NOMO-1 treated with dmso at 0.1 percent for 144 hours (cell line): ENCODE results near the gene DNAAF1.
"Not testable (repeated sequence)": the region's sequence is repeated elsewhere in the genome, so short reads cannot be mapped to it uniquely, and the experiment has no call there.

ENCODE experiments used
- DNase-seq: peaks from one replicate; lab custom pipeline; 2025; ENCODE audit not compliant: unreplicated experiment; lab: John Stamatoyannopoulos, UW

DNAAF1 gene

DNA sequence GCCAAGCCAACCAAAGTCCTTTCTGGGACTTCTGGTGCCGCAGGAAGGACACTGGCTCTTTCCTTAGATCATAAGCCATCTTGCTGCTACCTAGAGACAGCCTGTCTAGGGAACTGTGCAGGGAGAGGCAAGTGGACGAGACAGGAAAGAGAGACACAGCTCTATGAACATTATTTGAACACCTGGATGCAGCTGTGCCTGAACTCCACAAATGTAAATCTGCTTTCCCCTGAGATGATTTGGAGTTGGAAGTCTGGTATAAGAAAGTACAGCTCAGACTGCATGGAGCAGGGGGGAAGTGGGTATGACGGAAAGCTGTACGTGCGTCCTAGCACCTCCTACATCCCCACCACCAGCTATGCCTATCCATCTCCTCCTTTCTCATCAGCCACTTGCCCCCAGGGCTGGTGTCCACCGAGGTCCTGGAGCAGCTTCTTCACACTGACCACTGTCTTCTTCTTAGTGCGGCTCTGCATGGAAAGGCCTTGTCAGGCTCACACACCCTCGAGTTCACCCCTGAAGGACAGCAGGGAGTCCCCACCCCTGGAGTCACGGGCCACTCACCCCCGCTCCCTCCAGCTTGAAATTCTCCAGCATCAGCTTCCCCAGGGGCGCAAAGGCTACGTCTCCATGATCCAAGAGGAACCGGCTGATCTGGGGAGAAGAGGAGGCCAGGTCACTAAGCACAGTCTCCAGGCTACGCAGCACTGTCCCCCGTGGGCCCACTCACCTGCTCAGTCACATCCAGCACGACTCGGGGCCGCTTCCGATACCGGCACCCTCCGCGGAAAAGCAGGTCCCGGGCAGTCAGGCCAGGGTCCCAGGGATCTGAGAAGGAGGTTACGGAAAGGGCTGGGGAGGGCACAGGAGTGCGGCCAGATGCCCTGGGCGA lies 37.8 kb downstream of the DNAAF1 start:
- DNase-seq, result no peak

DNA sequence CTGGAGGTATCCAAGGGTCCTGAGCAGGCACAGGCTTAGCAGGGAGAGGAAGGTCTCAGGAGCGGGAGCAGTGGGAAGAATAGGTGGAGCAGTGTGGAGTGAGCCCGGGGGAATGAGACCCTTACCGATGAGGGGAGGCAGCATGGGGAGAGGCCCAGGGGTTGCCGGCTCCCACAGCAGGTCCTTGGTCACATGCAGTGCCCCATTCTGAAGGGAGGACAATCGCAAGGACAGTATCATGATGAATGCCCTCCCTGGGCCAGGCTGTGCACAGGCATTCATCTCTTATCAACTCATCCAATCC lies 38.4 kb downstream of the DNAAF1 start:
- no peak for DNase-seq

GRCh38 chr16:84183911-84184591 lies 38.9 kb downstream of the DNAAF1 start:
- no peak for DNase-seq

- no peak for DNase-seq
These were observed 39.7 kb downstream of the DNAAF1 start for GRCh38 chr16:84184775-84185174.

DNA sequence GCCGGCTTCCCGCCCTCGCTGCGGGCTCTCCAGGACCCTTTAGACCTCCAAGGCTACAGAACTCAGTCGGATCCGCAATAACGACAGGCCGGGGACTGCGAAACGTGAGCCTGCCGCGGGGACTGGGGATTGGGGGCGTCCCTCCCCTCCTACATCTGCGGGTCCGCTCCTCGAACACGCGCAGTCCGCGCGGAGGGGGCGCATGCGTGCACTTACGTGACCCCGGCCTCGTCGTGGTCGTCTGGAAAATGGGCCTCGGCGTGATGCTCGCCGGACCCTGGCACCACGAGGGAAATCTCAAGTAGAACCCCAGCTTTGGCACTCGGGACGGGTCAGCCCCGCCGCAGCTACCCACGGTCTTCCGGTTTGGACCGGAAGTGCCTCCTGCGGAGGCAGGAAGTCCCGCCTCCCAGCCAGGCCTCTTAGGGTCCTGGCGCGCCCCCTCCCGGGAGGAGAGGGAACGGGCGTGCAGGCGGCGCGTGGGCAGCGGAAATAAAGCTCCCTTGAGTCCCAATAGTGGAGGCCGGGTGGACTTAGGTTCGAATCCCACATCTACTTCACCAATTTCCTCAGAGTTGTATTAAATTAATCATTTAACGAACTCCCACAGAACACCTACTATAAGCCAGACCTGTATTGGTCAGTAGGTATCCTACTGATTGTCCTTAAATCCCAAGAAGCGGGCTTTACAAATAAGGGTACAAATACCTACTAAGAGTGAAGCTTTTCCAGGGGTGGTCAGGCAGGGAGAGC lies 41.8 kb downstream of the DNAAF1 start, which contains the start of gene TAF1C:
TSS of gene TAF1C (minus strand) at position 373 of the 753 bp plus-strand sequence. CDS start 2,069 bp downstream, outside the sequence.
- DNase-seq, result peak; percentile 81

DNA sequence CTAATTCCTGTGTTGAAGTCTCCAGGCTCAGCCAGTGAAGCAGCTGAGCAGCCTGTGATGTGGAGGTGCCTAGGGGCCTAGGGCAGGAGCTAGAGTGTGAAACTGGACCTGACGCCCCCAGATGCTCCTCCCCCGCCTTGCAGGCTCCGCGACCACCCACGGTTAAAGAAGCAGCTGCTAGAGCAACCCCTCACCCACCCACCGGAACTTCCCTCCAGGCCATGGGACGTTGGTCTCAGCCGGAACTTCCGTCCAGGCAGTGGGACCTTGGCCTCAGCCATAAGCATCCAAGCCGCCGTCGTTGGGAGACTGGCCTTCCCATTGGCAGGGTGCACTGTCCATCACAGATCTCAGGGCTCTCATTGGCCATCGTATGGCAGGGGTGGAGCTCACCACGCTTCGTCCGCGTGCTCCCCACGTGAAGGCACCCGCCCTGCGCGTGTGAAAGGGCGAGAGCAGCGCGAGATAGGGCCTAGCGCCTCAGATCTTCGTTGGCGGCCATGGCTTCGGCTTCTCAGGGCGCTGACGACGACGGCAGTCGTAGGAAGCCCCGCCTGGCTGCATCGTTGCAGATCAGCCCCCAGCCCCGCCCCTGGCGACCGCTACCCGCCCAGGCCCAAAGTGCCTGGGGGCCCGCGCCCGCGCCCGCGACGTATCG lies 45.8 kb downstream of the DNAAF1 start, which contains the start of gene ADAD2:
TSS of gene ADAD2 (plus strand) at position 427 of the 658 bp plus-strand sequence. CDS start at position 501, 74 bp downstream.
- no peak for DNase-seq

- DNase-seq, result no peak
These were observed 46.4 kb downstream of the DNAAF1 start for GRCh38 chr16:84191466-84191865.

GRCh38 chr16:84193480-84193879 lies 48.4 kb downstream of the DNAAF1 start:
- no peak for DNase-seq

GRCh38 chr16:84194018-84194417 lies 48.9 kb downstream of the DNAAF1 start:
- no peak for DNase-seq

DNA sequence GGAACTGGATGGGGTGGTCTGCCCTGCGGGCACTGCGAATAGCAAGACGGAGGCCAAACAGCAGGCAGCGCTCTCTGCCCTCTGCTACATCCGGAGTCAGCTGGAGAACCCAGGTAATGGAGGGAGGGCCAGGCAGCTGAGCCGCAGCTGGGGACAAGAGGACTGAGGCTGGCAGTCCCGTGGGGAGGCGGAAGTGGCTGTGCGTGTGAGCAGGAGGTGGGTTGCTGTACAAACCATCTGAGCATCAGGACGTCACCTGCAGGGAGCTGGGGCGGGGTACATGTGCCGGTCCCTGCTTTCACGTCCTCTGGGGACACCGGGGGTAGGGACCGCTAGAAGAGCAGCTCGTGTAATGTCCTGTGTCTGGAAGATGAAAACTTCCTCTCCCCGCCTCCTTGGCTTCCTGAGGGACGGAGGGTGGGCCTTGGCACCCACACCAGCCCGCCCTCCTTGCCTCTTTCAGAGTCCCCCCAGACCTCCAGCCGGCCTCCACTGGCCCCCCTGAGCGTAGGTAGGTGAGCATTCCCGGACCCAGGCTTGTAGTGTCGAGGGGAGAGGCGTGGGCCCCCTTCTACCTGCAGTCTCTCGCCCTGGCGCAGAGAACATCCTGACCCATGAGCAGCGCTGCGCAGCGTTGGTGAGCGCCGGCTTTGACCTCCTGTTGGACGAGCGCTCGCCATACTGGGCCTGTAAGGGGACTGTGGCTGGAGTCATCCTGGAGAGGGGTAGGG lies 49.5 kb downstream of the DNAAF1 start:
- no peak for DNase-seq

GRCh38 chr16:84195201-84196093 lies 50.3 kb downstream of the DNAAF1 start:
- no peak for DNase-seq

- no peak for DNase-seq
These were observed 51.0 kb downstream of the DNAAF1 start for GRCh38 chr16:84196101-84196500.

GRCh38 chr16:84196727-84197394 lies 51.8 kb downstream of the DNAAF1 start:
- no peak for DNase-seq

GRCh38 chr16:84197466-84198128 lies 52.5 kb downstream of the DNAAF1 start:
- no peak for DNase-seq

DNA sequence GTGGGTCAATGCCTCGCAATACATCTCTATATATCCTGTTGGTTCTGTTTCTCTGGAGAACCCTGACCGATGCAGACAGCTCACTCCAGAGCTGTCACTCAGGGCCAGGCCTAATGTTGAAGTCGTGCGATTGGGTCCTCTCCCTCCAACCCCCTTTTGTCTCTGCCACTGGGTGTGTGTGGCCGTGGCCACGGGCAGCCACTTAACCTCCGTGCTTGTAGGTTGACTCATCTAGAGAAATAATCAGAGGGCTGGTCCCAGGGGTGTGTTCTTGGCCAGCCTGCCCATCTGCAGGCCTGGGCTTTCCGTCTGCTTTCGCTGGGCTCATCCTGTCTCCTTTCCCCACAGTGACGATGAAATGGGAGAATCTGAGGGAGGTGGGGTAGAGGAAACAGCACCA lies 53.3 kb downstream of the DNAAF1 start:
- no peak for DNase-seq

GRCh38 chr16:84199097-84199496 lies 54.0 kb downstream of the DNAAF1 start:
- DNase-seq, result no peak

- peak; percentile 64 for DNase-seq
These were observed 54.8 kb downstream of the DNAAF1 start for GRCh38 chr16:84199861-84200260.

DNA sequence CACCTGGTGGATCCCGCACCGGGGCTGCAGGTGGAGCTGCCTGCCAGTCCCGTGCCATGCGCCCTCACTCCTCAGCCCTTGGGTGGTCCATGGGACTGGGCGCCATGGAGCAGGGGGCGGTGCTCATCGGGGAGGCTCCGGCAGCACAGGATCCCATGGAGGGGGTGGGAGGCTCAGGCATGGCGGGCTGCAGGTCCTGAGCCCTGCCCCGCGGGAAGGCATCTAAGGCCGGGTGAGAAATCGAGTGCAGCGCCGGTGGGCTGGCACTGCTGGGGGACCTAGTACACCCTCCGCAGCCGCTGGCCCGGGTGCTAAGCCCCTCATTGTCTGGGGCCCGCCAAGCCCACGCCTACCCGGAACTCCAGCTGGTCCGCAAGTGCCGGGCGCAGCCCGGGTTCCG lies 59.4 kb downstream of the DNAAF1 start:
- not testable (repeated sequence) for DNase-seq
